Mucosa of rectum (tissue), 2 donors: ENCODE data around the gene POLD2.
"Not testable (repeated sequence)": the region's sequence is repeated elsewhere in the genome, so short reads cannot be mapped to it uniquely, and the experiment has no call there.

ENCODE experiments used
- H3K27ac ChIP-seq, 2 donors: one replicate each; pipeline ENCODE4 v1.7.0; 2013; ENCODE audit warnings: inconsistent platforms in 2 of 2, low read depth in 2 of 2, low read length in 2 of 2
- H3K27me3 ChIP-seq, 2 donors: one replicate each; pipeline ENCODE4 v1.7.0; 2013; ENCODE audit warnings: low read length in 2 of 2; ENCODE audit not compliant: control insufficient read depth in 2 of 2, insufficient read depth in 2 of 2
- H3K36me3 ChIP-seq, 2 donors: one replicate each; pipeline ENCODE4 v1.7.0; 2013; ENCODE audit warnings: low read length in 2 of 2; ENCODE audit not compliant: control insufficient read depth in 2 of 2, insufficient read depth in 2 of 2
- H3K4me1 ChIP-seq, 2 donors: one replicate each; pipeline ENCODE4 v1.7.0; 2013; ENCODE audit warnings: low read length in 2 of 2, mild to moderate bottlenecking in 1 of 2; ENCODE audit not compliant: control insufficient read depth in 2 of 2, insufficient read depth in 2 of 2
- H3K4me3 ChIP-seq, 2 donors: one replicate each; pipeline ENCODE4 v1.7.0; 2013; ENCODE audit warnings: low read length in 2 of 2
- H3K9ac ChIP-seq, 2 donors: one replicate each; pipeline ENCODE4 v1.7.0; 2013; ENCODE audit warnings: low read length in 2 of 2, low read depth in 1 of 2, mild to moderate bottlenecking in 1 of 2
- H3K9me3 ChIP-seq, 2 donors: one replicate each; pipeline ENCODE4 v1.7.0; 2013; ENCODE audit warnings: low read length in 2 of 2; ENCODE audit not compliant: control insufficient read depth in 2 of 2
- donor health status: healthy.
- donor health status: Normal muscosa, but diverticular disease.

POLD2 gene

GRCh38 chr7:44123190-44124003 lies at the start of gene POLD2:
POLD2 (minus strand) TSS chr7:44123548; CDS start chr7:44122053, 1,495 bp downstream.
- Histone ChIP-seq H3K4me3 (peak within 1 kb of the TSS; percentile 81 to 92), H3K4me1 (peaks cover 4 to 8% of the 10 kb centered on the region in 2 donors), H3K27ac (peak within 1 kb of the TSS; percentile 74 to 78), H3K36me3 (peaks cover 5 to 7% of the 10 kb centered on the region in 2 donors), H3K27me3 (no peaks in the 10 kb centered on the region), H3K9me3 (no peaks in the 10 kb centered on the region), H3K9ac (peak within 1 kb of the TSS; percentile 76 to 80)

- Histone ChIP-seq H3K36me3 (no peaks in the 10 kb centered on the region), H3K27me3 (no peaks in the 10 kb centered on the region), H3K4me3 (no peak overlapping the region), H3K4me1 (no peaks in the 10 kb centered on the region), H3K9ac (no peak overlapping the region), H3K27ac (no peak overlapping the region), H3K9me3 (no peaks in the 10 kb centered on the region)
Observed at GRCh38 chr7:44172803-44173424, 49.6 kb upstream of the POLD2 start.

GRCh38 chr7:44172352-44172751 lies 49.0 kb upstream of the POLD2 start:
- H3K4me3 ChIP-seq = no peak overlapping the region
- no peak overlapping the region for H3K9ac ChIP-seq
- H3K36me3 ChIP-seq = no peaks in the 10 kb centered on the region
- no peaks in the 10 kb centered on the region for H3K4me1 ChIP-seq
- no peak overlapping the region for H3K27ac ChIP-seq
- H3K9me3 ChIP-seq = no peaks in the 10 kb centered on the region
- no peaks in the 10 kb centered on the region for H3K27me3 ChIP-seq

GRCh38 chr7:44171901-44172300 lies 48.6 kb upstream of the POLD2 start:
- not testable (repeated sequence) for H3K9ac ChIP-seq, H3K4me3 ChIP-seq, H3K4me1 ChIP-seq, H3K27ac ChIP-seq, H3K27me3 ChIP-seq, H3K36me3 ChIP-seq, H3K9me3 ChIP-seq

- Histone ChIP-seq H3K27me3 (no peaks in the 10 kb centered on the region), H3K9me3 (no peaks in the 10 kb centered on the region), H3K4me3 (no peak overlapping the region), H3K27ac (no peak overlapping the region), H3K4me1 (no peaks in the 10 kb centered on the region), H3K36me3 (no peaks in the 10 kb centered on the region), H3K9ac (no peak overlapping the region)
Observed at GRCh38 chr7:44167920-44168319, 44.6 kb upstream of the POLD2 start.

- Histone ChIP-seq H3K4me1 (no peaks in the 10 kb centered on the region), H3K4me3 (no peak overlapping the region), H3K27me3 (no peaks in the 10 kb centered on the region), H3K36me3 (no peaks in the 10 kb centered on the region), H3K9ac (no peak overlapping the region), H3K9me3 (no peaks in the 10 kb centered on the region), H3K27ac (no peak overlapping the region)
Observed at GRCh38 chr7:44163591-44163990, 40.2 kb upstream of the POLD2 start.

GRCh38 chr7:44162785-44163395 lies 39.5 kb upstream of the POLD2 start:
- no peaks in the 10 kb centered on the region for H3K4me1 ChIP-seq
- H3K27me3 ChIP-seq = no peaks in the 10 kb centered on the region
- no peaks in the 10 kb centered on the region for H3K36me3 ChIP-seq
- no peak overlapping the region for H3K9ac ChIP-seq
- no peaks in the 10 kb centered on the region for H3K9me3 ChIP-seq
- no peak overlapping the region for H3K4me3 ChIP-seq
- no peak overlapping the region for H3K27ac ChIP-seq

- Histone ChIP-seq H3K27ac (no peak overlapping the region), H3K27me3 (no peaks in the 10 kb centered on the region), H3K36me3 (no peaks in the 10 kb centered on the region), H3K9ac (no peak overlapping the region), H3K4me3 (no peak overlapping the region), H3K4me1 (no peaks in the 10 kb centered on the region), H3K9me3 (no peaks in the 10 kb centered on the region)
Observed at GRCh38 chr7:44162179-44162578, 38.8 kb upstream of the POLD2 start.

- no peaks in the 10 kb centered on the region for H3K27me3 ChIP-seq
- no peaks in the 10 kb centered on the region for H3K9me3 ChIP-seq
- no peaks in the 10 kb centered on the region for H3K4me1 ChIP-seq
- H3K9ac ChIP-seq = no peak overlapping the region
- no peak overlapping the region for H3K4me3 ChIP-seq
- no peaks in the 10 kb centered on the region for H3K36me3 ChIP-seq
- H3K27ac ChIP-seq = no peak overlapping the region
Observed at GRCh38 chr7:44161371-44161770, 38.0 kb upstream of the POLD2 start.
